ENCODE results near the gene GPR52. TPM values are rescaled to one million over a fixed set of nuclear protein-coding genes. Genes with fewer than 3 reads are reported as not detected.
"Not testable (repeated sequence)": the region's sequence is repeated elsewhere in the genome, so short reads cannot be mapped to it uniquely, and the experiment has no call there.

GPR52 gene
- total RNA-seq (2014; rRNA removed; shearing (Covaris generic); ENCODE audit: low replicate concordance): not detected in 2 replicates

- DNase-seq (ENCODE audit: low read depth): no peak
- in situ Hi-C loops (cut with HindIII; ENCODE audit: low pct_unique_long_range_greater_than_20kb, low sequenced_read_pairs): no loop called here
Observed at GRCh38 chr1:174447866-174448530, at the start of gene GPR52. TSS of gene GPR52 (plus strand) at chr1:174447964. CDS start at chr1:174448112, 148 bp downstream.

GRCh38 chr1:174398246-174398645 is 49.5 kb upstream of the GPR52 start:
- in situ Hi-C loops (cut with HindIII; ENCODE audit: low pct_unique_long_range_greater_than_20kb, low sequenced_read_pairs): no loop called here
- no peak for DNase-seq (ENCODE audit: low read depth)

GRCh38 chr1:174399211-174399610 is 48.6 kb upstream of the GPR52 start:
- in situ Hi-C loops (cut with HindIII; ENCODE audit: low pct_unique_long_range_greater_than_20kb, low sequenced_read_pairs): no loop called here
- no peak for DNase-seq (ENCODE audit: low read depth)

GRCh38 chr1:174401075-174401474 is 46.7 kb upstream of the GPR52 start:
- in situ Hi-C loops (cut with HindIII; ENCODE audit: low pct_unique_long_range_greater_than_20kb, low sequenced_read_pairs): no loop called here
- no peak for DNase-seq (ENCODE audit: low read depth)

- in situ Hi-C loops (cut with HindIII; ENCODE audit: low pct_unique_long_range_greater_than_20kb, low sequenced_read_pairs): no loop called here
Observed at GRCh38 chr1:174405219-174405618, 42.5 kb upstream of the GPR52 start.

GRCh38 chr1:174406421-174406820 is 41.3 kb upstream of the GPR52 start:
- in situ Hi-C loops (cut with HindIII; ENCODE audit: low pct_unique_long_range_greater_than_20kb, low sequenced_read_pairs): no loop called here
- DNase-seq (ENCODE audit: low read depth): no peak

More at GRCh38 chr1:174405219-174405618, 42.5 kb upstream of the GPR52 start:
- no peak for DNase-seq (ENCODE audit: low read depth)

- in situ Hi-C loops (cut with HindIII; ENCODE audit: low pct_unique_long_range_greater_than_20kb, low sequenced_read_pairs): no loop called here
- no peak for DNase-seq (ENCODE audit: low read depth)
Observed at GRCh38 chr1:174407665-174408064, 40.1 kb upstream of the GPR52 start.

GRCh38 chr1:174408146-174408545 is 39.6 kb upstream of the GPR52 start:
- in situ Hi-C loops (cut with HindIII; ENCODE audit: low pct_unique_long_range_greater_than_20kb, low sequenced_read_pairs): no loop called here
- no peak for DNase-seq (ENCODE audit: low read depth)

GRCh38 chr1:174409801-174410200 is 38.0 kb upstream of the GPR52 start:
- DNase-seq (ENCODE audit: low read depth); in situ Hi-C loops (cut with HindIII; ENCODE audit: low pct_unique_long_range_greater_than_20kb, low sequenced_read_pairs): not testable (repeated sequence)

GRCh38 chr1:174413632-174414031 is 34.1 kb upstream of the GPR52 start:
- DNase-seq (ENCODE audit: low read depth): no peak
- in situ Hi-C loops (cut with HindIII; ENCODE audit: low pct_unique_long_range_greater_than_20kb, low sequenced_read_pairs): no loop called here

- in situ Hi-C loops (cut with HindIII; ENCODE audit: low pct_unique_long_range_greater_than_20kb, low sequenced_read_pairs): no loop called here
Observed at GRCh38 chr1:174414203-174414602, 33.6 kb upstream of the GPR52 start.

GRCh38 chr1:174415506-174415905 is 32.3 kb upstream of the GPR52 start:
- DNase-seq (ENCODE audit: low read depth): no peak
- in situ Hi-C loops (cut with HindIII; ENCODE audit: low pct_unique_long_range_greater_than_20kb, low sequenced_read_pairs): no loop called here

More at GRCh38 chr1:174414203-174414602, 33.6 kb upstream of the GPR52 start:
- DNase-seq (ENCODE audit: low read depth): no peak

GRCh38 chr1:174417921-174418320 is 29.8 kb upstream of the GPR52 start:
- DNase-seq (ENCODE audit: low read depth): no peak
- in situ Hi-C loops (cut with HindIII; ENCODE audit: low pct_unique_long_range_greater_than_20kb, low sequenced_read_pairs): no loop called here

GRCh38 chr1:174425121-174425520 is 22.6 kb upstream of the GPR52 start:
- DNase-seq (ENCODE audit: low read depth): no peak
- in situ Hi-C loops (cut with HindIII; ENCODE audit: low pct_unique_long_range_greater_than_20kb, low sequenced_read_pairs): no loop called here

GRCh38 chr1:174426153-174426552 is 21.6 kb upstream of the GPR52 start:
- in situ Hi-C loops (cut with HindIII; ENCODE audit: low pct_unique_long_range_greater_than_20kb, low sequenced_read_pairs): no loop called here
- no peak for DNase-seq (ENCODE audit: low read depth)

GRCh38 chr1:174428033-174428432 is 19.7 kb upstream of the GPR52 start:
- DNase-seq (ENCODE audit: low read depth): no peak
- in situ Hi-C loops (cut with HindIII; ENCODE audit: low pct_unique_long_range_greater_than_20kb, low sequenced_read_pairs): no loop called here

- DNase-seq (ENCODE audit: low read depth): no peak
- in situ Hi-C loops (cut with HindIII; ENCODE audit: low pct_unique_long_range_greater_than_20kb, low sequenced_read_pairs): no loop called here
Observed at GRCh38 chr1:174428739-174429138, 19.0 kb upstream of the GPR52 start.

GRCh38 chr1:174433451-174433850 is 14.3 kb upstream of the GPR52 start:
- in situ Hi-C loops (cut with HindIII; ENCODE audit: low pct_unique_long_range_greater_than_20kb, low sequenced_read_pairs): no loop called here
- DNase-seq (ENCODE audit: low read depth): no peak

GRCh38 chr1:174445351-174445750 is 2.4 kb upstream of the GPR52 start:
- DNase-seq (ENCODE audit: low read depth): no peak
- in situ Hi-C loops (cut with HindIII; ENCODE audit: low pct_unique_long_range_greater_than_20kb, low sequenced_read_pairs): no loop called here

- in situ Hi-C loops (cut with HindIII; ENCODE audit: low pct_unique_long_range_greater_than_20kb, low sequenced_read_pairs): no loop called here
- no peak for DNase-seq (ENCODE audit: low read depth)
Observed at GRCh38 chr1:174445817-174446216, 1.9 kb upstream of the GPR52 start.

All from Caki2 (cell line).